HG02943 (cell line): ENCODE results near the gene MYH8.

Experiments used
- ATAC-seq: cut with Tn5 transposase; IDR thresholded peaks from one replicate; pipeline ENCODE4 v1.9.1; 2021; ENCODE audit warnings: mild to moderate bottlenecking, low read depth, moderate library complexity; ENCODE audit not compliant: unreplicated experiment

The MYH8 gene

DNA sequence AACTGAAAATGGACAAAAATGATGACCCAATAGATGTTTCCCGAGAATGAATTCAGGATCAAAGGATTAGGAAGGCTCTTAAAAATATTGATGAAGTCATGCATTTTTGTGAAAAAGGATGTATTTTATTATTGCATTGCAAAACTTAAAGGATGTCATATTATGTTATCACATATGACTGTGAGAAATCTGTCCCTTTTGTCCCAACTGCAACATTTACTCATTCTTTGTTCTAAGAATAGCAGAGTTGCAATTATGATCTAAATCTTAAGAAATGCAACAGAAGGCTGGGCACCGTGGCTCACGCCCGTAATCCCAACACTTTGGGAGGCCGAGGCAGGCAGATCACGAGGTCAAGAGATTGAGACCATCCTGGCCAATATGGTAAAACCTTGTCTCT is 35.9 kb downstream of the MYH8 start:
- no peak for ATAC-seq

DNA sequence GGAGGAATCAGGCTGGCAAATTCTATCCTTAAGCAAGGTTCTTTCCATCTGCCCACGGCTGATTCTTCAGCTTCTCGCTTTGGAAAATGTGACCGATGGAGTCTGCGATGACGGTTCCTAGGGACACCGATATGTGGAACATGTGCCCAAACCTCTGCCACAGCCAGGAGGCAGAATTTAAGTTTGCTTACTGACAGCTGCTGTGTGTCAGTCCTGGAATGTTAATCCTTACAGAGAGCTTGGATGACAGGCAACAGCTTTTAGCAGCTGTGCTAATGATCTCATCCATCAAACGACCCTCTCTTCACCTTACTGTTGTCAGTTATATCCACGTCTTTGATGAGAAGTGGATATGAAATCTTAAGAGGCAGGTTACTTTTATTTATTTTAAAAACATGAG is 37.6 kb downstream of the MYH8 start:
- ATAC-seq: no peak

DNA sequence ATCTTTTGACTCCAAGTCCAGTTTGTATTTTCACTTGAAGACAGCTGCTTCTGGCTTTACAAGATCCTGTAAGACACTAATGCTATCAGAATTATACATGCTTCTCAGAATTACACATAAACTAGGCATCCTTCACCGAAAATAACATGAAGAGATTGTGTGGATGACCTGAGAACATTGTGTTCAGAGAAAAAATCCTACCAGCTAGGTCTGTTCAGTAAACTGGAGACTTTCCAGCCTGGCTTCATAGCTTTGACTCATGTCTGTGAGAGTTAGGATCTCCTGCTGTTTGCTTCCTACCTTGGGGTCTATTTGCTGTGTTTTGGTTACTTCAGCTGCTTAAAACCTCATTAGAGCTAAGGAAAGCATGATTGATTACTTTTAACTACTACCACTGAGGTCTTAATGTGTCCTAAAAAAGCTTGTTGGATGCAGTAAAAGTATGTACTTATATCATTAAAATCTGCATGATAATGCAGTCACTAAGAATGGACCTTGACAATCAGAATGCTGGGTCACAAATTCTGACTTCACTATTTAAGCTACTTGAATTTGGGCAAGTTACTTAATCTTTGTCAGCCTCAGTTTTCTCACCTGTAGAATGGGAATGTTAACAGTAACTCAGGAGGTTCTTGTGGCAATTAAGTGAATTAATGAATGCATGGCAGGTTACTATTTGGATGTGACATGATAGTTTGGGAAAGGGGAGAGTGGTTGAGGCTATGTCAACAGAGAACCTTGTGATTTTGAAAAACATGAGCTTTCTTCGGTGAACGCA is 40.9 kb downstream of the MYH8 start:
- ATAC-seq: no peak

DNA sequence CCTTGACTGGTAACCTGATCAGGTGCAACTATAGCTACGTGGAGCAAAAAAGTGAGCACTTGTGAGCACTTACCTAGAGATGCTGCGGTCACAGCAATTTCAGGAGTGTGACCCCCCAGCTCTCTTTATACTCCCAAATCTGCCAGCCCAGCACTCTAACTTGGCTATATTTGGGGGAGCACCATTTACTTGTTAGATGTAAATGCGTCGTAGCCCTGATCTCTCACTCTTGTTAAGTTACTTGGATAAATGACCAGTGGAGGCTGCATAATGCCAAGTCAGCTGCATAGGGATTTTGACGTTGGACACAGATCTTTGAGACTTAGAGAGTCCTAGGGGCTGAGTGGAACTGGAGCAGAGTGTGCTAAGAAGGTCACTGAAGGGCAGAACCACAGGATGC is 48.8 kb downstream of the MYH8 start, which contains the start of gene MYH13:
TSS of gene MYH13 (minus strand) at position 101 of the 400 bp plus-strand sequence. CDS start 8,476 bp downstream, outside the sequence.
- no peak for ATAC-seq

DNA sequence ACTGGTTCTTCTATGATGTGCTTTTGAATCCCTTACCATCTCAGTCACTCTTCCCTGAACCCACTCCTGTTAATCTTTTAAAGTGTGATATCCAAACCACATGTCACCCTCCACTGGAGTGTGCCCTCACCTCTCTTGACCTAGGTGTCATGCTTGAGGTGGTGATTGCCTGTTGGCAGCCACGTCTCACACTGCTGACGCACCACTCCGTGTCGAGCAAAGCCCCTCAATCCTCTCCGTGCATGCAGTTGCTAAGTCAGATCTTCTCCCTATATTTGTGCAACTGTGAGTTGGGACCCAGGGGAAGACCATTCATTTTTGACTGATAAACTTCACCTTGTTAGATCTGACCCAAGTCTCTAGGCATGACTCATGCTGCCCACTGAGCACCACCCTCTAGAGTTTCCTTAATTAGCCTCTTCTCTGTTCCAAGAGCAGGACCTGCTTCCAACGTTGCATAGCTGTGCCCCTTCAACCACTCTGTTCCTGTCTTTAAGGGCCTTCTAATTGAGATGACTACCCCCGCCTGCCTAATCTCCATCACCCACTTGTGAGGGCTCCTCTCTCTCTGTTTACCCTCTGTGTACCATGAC is 51.6 kb downstream of the MYH8 start:
- ATAC-seq: no peak

DNA sequence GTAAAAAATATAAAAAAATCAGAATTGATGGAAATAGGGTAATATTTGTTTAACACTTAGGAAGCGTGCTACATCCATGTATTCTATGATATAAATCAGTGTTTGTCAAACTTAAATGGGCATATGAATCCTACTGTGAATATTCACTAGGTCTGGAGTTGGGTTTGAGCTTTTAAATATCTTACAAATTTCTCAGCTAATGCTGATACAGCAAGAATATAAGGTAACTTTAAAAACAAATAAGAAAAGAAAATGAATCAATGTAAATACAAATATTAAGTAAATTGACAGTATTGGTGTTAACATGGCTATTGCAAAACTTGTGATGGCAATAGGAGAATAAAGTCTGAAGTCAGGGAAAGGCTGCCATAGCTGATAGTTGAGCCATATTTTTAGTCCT is 52.5 kb downstream of the MYH8 start:
- ATAC-seq: no peak

DNA sequence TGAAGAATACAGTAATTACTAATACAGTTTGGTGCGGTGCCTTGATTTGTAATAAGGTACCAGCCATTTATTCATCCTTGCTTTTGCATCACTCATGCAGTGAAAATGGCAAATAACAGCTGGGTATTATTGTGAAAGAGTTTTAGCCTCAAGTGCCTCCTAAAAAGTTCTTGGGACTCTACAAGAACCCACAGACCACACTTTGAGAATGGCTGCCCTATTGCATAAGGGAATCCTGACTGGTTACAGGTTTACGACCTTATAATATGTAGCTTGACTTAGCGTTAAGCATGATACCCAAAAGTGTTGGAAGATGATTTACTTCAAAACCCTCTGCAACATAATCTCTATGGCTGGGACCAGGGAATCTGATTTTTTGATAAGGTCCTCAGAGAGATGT is 53.2 kb downstream of the MYH8 start:
- no peak for ATAC-seq

DNA sequence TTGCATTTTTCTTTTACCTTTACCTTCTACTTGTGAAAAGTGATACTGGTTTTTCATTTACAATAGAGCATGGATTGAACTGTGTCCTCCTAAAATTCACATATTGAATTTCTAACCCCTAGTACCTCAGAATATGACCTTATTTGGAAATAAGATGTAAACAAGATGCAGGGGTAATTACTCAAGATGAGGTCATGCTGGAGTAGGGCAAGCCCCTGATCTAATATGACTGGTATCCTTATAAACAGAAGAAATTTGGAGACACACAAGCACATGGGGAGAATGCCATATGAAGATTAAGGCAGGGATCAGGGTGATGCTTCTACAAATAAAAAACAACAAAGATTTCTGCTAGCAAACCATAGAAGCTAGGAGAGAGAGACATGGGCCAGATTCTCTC is 61.2 kb downstream of the MYH8 start:
- ATAC-seq: no peak

DNA sequence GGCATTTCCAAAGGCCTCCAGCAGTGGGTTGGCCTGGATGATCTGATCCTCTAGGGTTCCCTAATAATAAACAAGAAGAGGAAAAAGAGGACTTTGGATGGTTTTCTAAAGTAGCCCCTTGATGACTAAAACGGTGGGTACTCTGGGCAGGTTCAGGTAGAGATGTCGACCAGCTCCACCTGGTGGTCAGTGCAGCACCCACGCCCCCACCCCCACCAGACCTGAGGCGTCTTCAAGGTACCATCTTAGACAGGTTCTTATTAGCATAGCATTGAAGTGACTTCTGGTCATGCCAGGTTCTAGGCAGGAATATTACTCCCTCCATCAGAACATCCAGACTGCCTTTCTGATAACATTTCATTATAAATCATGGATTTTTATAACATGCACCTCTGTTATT is 64.0 kb downstream of the MYH8 start:
- no peak for ATAC-seq

DNA sequence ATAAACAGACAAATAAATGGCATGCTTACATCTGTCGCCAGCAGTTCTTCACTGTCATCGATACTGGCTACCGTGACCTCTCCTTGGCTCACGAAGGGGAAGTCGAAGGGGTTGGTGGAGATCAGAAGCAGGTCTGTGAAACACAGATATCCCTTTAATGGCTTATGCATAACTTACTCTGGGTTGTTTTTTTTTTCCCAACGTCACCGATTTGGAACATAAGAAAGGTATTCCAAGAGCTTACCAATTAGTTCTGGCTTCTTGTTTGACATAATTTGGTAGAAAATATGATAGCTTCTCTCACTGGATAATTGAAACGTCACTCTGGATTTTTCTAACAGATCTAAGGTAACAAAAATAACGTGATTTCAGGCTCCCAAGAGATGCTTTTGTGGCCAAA is 67.1 kb downstream of the MYH8 start:
- no peak for ATAC-seq

DNA sequence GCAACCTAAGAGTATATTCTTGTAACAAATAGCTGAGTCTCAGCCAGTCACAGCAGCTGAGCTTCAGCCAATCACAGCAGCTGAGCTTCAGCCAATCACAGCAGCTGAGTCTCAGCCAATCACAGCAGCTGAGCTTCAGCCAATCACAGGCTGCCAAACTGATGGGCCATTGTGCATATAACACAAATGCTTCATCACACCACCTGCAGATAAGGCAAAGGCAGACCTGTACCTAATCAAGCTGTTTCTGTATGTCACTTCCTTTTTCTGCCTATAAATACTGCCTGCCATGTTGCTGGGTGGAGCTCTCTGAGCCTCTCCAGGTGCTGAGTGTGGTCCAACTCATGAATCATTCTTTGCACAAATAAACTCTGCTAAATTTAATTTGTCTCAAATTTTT is 68.9 kb downstream of the MYH8 start:
- ATAC-seq: no peak

DNA sequence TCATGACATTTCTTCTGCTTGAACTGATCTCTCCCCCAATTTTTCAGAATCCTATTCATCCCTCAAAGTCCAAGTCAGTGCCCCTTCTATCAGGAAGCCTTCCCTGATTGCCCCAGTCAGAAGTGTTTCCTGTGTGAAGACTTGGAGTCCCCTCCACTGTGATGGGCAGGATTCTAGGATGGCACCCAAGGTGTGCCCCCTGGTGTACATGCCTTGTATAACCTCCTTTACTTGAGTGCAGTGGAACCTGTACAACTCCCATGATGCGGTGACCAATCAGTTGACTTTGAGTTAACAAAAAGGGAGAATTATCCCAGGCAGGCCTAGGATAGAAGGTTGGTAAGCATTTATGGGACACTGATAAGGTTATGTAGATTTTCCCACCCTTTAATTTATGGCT is 72.3 kb downstream of the MYH8 start:
- ATAC-seq: no peak

DNA sequence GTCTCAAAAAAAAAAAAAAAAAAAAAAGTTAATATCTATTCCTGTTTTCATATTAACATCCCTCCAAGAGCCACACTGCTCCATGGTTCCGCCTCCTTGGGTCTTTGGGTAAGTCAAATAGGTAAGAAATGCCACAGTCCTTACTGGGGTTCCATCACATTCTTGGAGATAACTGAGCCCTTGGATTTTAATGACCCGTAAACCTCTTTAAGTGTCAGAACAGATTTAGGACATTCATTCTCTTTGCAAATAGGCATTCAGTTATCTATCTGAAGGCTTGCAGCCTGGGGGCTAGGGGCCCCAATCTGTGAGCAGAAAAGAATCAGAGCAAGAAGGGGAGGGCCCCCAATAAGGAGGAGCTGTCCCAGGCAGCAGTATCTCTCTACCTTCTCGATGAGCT is 76.9 kb downstream of the MYH8 start:
- no peak for ATAC-seq
